Astrocyte (in vitro differentiated cells and primary cell): ENCODE data around the gene WDR11. TPM values are rescaled to one million over a fixed set of nuclear protein-coding genes. Genes with fewer than 3 reads are reported as not detected.

Experiments used
- DNase-seq: peaks from one replicate; pipeline ENCODE4 v3.0.0-alpha.2; 2010; ENCODE audit warnings: low read depth
- FAIRE-seq: peaks from 2 replicates; lab custom pipeline; 2011; peaks lifted over from hg19 to GRCh38; lab: Jason Lieb, UNC
- H2AFZ ChIP-seq: 2 replicates; pipeline ENCODE4 v1.6.0; 2012; ENCODE audit warnings: low read depth, low read length, inconsistent platforms
- H3K27ac ChIP-seq: 2 replicates; pipeline ENCODE4 v1.5.1; 2011; ENCODE audit warnings: low read depth, low read length, inconsistent platforms
- H3K27me3 ChIP-seq: 2 replicates; pipeline ENCODE4 v1.6.0; 2011; ENCODE audit warnings: low read length, inconsistent platforms; ENCODE audit not compliant: insufficient read depth
- H3K36me3 ChIP-seq: 2 replicates; pipeline ENCODE4 v1.5.1; 2011; ENCODE audit warnings: low read length, inconsistent platforms; ENCODE audit not compliant: insufficient read depth
- H3K4me1 ChIP-seq: 2 replicates; pipeline ENCODE4 v1.5.1; 2011; ENCODE audit warnings: low read length, inconsistent platforms; ENCODE audit not compliant: insufficient read depth
- H3K4me2 ChIP-seq: 2 replicates; pipeline ENCODE4 v1.6.0; 2012; ENCODE audit warnings: low read length, inconsistent platforms
- H3K4me3 ChIP-seq: 2 replicates; pipeline ENCODE4 v1.5.1; 2011; ENCODE audit warnings: low read depth, mild to moderate bottlenecking, low read length, inconsistent platforms; ENCODE audit not compliant: insufficient read depth
- H3K79me2 ChIP-seq: 2 replicates; pipeline ENCODE4 v1.6.0; 2012; ENCODE audit warnings: mild to moderate bottlenecking, low read length, inconsistent platforms; ENCODE audit not compliant: insufficient read depth
- H3K9ac ChIP-seq: 2 replicates; pipeline ENCODE4 v1.6.0; 2012; ENCODE audit warnings: mild to moderate bottlenecking, low read length, inconsistent platforms
- H3K9me3 ChIP-seq: 2 replicates; pipeline ENCODE4 v1.5.1; 2012; ENCODE audit warnings: low read depth, mild to moderate bottlenecking, low read length, inconsistent platforms; ENCODE audit not compliant: insufficient read depth
- H4K20me1 ChIP-seq: 2 replicates; pipeline ENCODE4 v1.6.0; 2012; ENCODE audit warnings: low read length, inconsistent platforms; ENCODE audit not compliant: insufficient read depth
- H3K27ac Mint-ChIP-seq: one replicate; pipeline ENCODE4 v1.8.0; 2021; ENCODE audit warnings: mild to moderate bottlenecking, mixed read lengths; ENCODE audit not compliant: unreplicated experiment
- H3K27me3 Mint-ChIP-seq: one replicate; pipeline ENCODE4 v1.8.0; 2021; ENCODE audit warnings: low read depth, mixed read lengths; ENCODE audit not compliant: unreplicated experiment
- H3K36me3 Mint-ChIP-seq: one replicate; pipeline ENCODE4 v1.8.0; 2021; ENCODE audit warnings: low read depth, mixed read lengths; ENCODE audit not compliant: unreplicated experiment
- H3K4me1 Mint-ChIP-seq: one replicate; pipeline ENCODE4 v1.8.0; 2021; ENCODE audit warnings: low read depth, mixed read lengths; ENCODE audit not compliant: unreplicated experiment
- H3K4me3 Mint-ChIP-seq: one replicate; pipeline ENCODE4 v1.8.0; 2021; ENCODE audit warnings: mild to moderate bottlenecking, moderate library complexity, mixed read lengths; ENCODE audit not compliant: unreplicated experiment
- H3K9me3 Mint-ChIP-seq: one replicate; pipeline ENCODE4 v1.8.0; 2021; ENCODE audit warnings: mild to moderate bottlenecking, mixed read lengths; ENCODE audit not compliant: unreplicated experiment
- EZH2 ChIP-seq: IDR thresholded peaks from 2 replicates; pipeline ENCODE4 v1.6.1; 2012; ENCODE audit warnings: mild to moderate bottlenecking, low read length, inconsistent platforms; ENCODE audit not compliant: insufficient read depth
- total RNA-seq: library from RNA; stranded (reverse); gene quantifications from 2 replicates; pipeline ENCODE4 v1.2.1, GENCODE V29; 2021
- TF ChIP-seq, protein P1 (sequence below): IDR thresholded peaks from 2 replicates; pipeline ENCODE4 v1.5.1; 2011; ENCODE audit warnings: low read depth, mild to moderate bottlenecking, inconsistent platforms, low read length, moderate library complexity; ENCODE audit not compliant: insufficient read depth

Gene WDR11
- total RNA-seq, 1 donor from 2014 or later = 55.8 TPM

DNA sequence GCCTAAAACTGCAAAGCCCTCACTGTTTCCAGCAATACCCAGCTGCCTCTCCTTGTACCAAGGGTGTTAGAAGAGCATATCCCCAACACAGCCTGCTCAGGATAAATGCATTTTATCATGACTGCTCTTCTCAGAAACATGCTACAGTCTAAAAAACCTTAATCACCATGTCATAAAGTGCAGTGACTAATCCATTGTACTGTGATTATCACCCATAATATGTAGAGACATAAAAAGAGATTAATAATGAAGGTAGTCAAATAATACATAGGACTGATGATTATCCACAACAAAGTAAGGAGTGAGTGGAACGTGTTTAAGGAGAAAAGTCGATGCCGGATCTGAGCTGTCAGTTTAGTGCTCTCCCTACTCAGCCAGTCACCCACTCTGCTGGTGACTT is 12.2 kb upstream of the WDR11 start:
- Mint-ChIP-seq H3K9me3 (no peaks in the 10 kb centered on the region), H3K27me3 (no peaks in the 10 kb centered on the region), H3K4me3 (no peak overlapping the region), H3K4me1 (peaks cover 7% of the 10 kb centered on the region), H3K27ac (no peak overlapping the region), H3K36me3 (no peaks in the 10 kb centered on the region)
- Histone ChIP-seq H3K36me3 (no peaks in the 10 kb centered on the region), H3K4me3 (no peak overlapping the region), H3K9me3 (no peaks in the 10 kb centered on the region), H3K27me3 (peaks cover 5% of the 10 kb centered on the region), H3K27ac (no peak overlapping the region), H3K9ac (no peak overlapping the region), H3K4me2 (no peak overlapping the region), H2AFZ (no peak overlapping the region), H4K20me1 (no peaks in the 10 kb centered on the region), H3K79me2 (no peaks in the 10 kb centered on the region), H3K4me1 (no peaks in the 10 kb centered on the region)
- TF ChIP-seq, protein P1, sequence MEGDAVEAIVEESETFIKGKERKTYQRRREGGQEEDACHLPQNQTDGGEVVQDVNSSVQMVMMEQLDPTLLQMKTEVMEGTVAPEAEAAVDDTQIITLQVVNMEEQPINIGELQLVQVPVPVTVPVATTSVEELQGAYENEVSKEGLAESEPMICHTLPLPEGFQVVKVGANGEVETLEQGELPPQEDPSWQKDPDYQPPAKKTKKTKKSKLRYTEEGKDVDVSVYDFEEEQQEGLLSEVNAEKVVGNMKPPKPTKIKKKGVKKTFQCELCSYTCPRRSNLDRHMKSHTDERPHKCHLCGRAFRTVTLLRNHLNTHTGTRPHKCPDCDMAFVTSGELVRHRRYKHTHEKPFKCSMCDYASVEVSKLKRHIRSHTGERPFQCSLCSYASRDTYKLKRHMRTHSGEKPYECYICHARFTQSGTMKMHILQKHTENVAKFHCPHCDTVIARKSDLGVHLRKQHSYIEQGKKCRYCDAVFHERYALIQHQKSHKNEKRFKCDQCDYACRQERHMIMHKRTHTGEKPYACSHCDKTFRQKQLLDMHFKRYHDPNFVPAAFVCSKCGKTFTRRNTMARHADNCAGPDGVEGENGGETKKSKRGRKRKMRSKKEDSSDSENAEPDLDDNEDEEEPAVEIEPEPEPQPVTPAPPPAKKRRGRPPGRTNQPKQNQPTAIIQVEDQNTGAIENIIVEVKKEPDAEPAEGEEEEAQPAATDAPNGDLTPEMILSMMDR = no peak
- TF ChIP-seq EZH2 = no peak
- FAIRE-seq (no peak), DNase-seq (no peak)

DNA sequence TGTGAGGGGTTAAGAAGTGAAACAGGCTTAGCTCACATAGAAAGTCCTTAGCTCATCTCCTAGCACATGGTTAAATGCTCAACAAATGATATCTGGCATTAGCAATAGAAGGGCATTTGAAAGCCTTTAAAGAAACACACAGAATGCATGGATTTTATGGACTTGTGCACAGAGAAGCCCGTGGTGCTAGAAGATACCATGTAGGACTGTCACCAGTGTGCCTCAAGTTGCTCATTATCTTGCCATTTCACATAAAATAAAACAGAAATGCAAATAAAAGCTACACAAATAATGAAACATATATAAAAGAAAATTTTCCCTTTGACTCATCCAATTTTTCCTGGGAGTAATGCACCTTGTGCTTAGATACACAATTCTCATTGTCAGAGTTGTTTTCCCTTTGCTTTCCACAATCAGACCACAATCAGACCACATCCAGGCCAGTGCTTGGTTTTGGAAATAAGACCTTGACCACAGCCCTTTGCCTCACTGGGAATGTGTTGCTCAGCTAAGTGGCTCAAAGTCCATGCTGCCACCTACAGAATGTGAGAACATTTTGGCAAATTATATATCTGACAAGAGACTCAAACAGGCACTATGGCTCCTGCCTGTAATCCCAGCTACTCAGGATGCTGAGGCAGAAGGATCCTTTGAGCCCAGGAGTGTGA is 9.5 kb upstream of the WDR11 start:
- no peaks in the 10 kb centered on the region for H3K4me1 ChIP-seq
- Mint-ChIP-seq H3K9me3 (no peaks in the 10 kb centered on the region), H3K27me3 (peaks cover 2% of the 10 kb centered on the region), H3K36me3 (no peaks in the 10 kb centered on the region), H3K4me3 (no peak overlapping the region), H3K4me1 (peaks cover 7% of the 10 kb centered on the region), H3K27ac (no peak overlapping the region)
- peak; percentile 39 for DNase-seq
- no peaks in the 10 kb centered on the region for H4K20me1 ChIP-seq
- H3K79me2 ChIP-seq = no peaks in the 10 kb centered on the region
- no peak for FAIRE-seq
- no peak overlapping the region for H3K4me2 ChIP-seq
- H2AFZ ChIP-seq = no peak overlapping the region
- H3K4me3 ChIP-seq = no peak overlapping the region
- H3K9ac ChIP-seq = no peak overlapping the region
- H3K36me3 ChIP-seq = no peaks in the 10 kb centered on the region
- peaks cover 5% of the 10 kb centered on the region for H3K27me3 ChIP-seq
- H3K9me3 ChIP-seq = no peaks in the 10 kb centered on the region
- no peak for TF ChIP-seq EZH2
- TF ChIP-seq, protein P1 = no peak
- H3K27ac ChIP-seq = no peak overlapping the region

DNA sequence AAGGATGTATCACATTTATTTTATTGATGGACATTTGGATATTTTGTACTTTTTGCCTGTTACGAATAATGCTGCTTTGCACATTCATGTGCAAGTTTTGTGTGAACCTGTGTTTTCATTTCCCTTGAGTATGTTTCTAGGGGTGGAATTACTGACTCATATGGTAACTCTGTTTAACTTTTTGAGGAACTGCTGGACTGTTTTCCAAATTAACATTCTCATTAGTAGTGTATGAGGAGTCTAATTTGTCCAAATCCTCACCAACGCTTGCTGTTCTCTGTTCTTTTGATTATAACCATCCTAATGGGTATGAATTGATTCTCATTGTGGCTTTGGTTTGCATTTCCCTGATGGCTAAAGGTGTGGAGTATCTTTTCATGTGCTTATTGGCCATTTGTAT is 3.2 kb downstream of the WDR11 start:
- no peak overlapping the region for H2AFZ ChIP-seq
- TF ChIP-seq, protein P1 = no peak
- no peak for TF ChIP-seq EZH2
- peaks cover 22% of the 10 kb centered on the region for H3K4me1 Mint-ChIP-seq
- no peaks in the 10 kb centered on the region for H3K27me3 Mint-ChIP-seq
- H3K79me2 ChIP-seq = peaks cover 71% of the 10 kb centered on the region
- no peak overlapping the region for H3K9ac ChIP-seq
- no peak overlapping the region for H3K27ac ChIP-seq
- H3K36me3 Mint-ChIP-seq = no peaks in the 10 kb centered on the region
- H3K4me3 ChIP-seq = no peak overlapping the region
- H3K4me3 Mint-ChIP-seq = no peak overlapping the region
- peaks cover 19% of the 10 kb centered on the region for H3K36me3 ChIP-seq
- no peaks in the 10 kb centered on the region for H3K9me3 ChIP-seq
- FAIRE-seq (no peak), DNase-seq (no peak)
- H3K27ac Mint-ChIP-seq = no peak overlapping the region
- H3K4me1 ChIP-seq = peaks cover 15% of the 10 kb centered on the region
- no peaks in the 10 kb centered on the region for H3K27me3 ChIP-seq
- H3K9me3 Mint-ChIP-seq = no peaks in the 10 kb centered on the region
- H4K20me1 ChIP-seq = peaks cover 4% of the 10 kb centered on the region
- H3K4me2 ChIP-seq = no peak overlapping the region
